Measurements from ENCODE around the gene PANX2.

GRCh38 chr22:50220603-50221409 is 50.3 kb downstream of the PANX2 start:
- TF ChIP-seq POLR2AphosphoS5 (IDR thresholded peaks at IDR 0.05; ENCODE audit: low read depth, low read length) (no peak), POLR2A (IDR thresholded peaks at IDR 0.05; ENCODE audit: low read depth, low read length) (no peak)
